ENCODE results near the gene KCNA3. TPM values are rescaled to one million over a fixed set of nuclear protein-coding genes. Genes with fewer than 3 reads are reported as not detected.

The KCNA3 gene
- total RNA-seq, 1 experiment from 2014 or later = not detected

Other genes with a start within 250 kb of the KCNA3 start
- gene PROK1, start 223.8 kb downstream of the KCNA3 start, total RNA-seq (2014; rRNA removed; shearing (Covaris generic)) = not detected in 2 replicates
- gene KCNA10, start 155.8 kb downstream of the KCNA3 start, total RNA-seq (2014; rRNA removed; shearing (Covaris generic)) = not detected in 2 replicates
- not detected in 2 replicates for gene KCNA2, start 68.6 kb downstream of the KCNA3 start, total RNA-seq (2014; rRNA removed; shearing (Covaris generic))
- gene CD53, start 198.2 kb upstream of the KCNA3 start, total RNA-seq (2014; rRNA removed; shearing (Covaris generic)) = 0.08 and 0.15 TPM in 2 replicates

All from SJCRH30 (cell line).